Measurements from ENCODE around the gene GRAP. TPM values are rescaled to one million over a fixed set of nuclear protein-coding genes. Genes with fewer than 3 reads are reported as not detected.

GRAP gene
- polyA plus RNA-seq, 1 experiment, result 0.06 TPM

- Histone ChIP-seq H3K4me3 (ENCODE audit: low read depth, low read length) (no peak overlapping the region), H3K27me3 (ENCODE audit: control insufficient read depth, insufficient read depth, low read length) (no peaks in the 10 kb centered on the region), H3K36me3 (ENCODE audit: control insufficient read depth, insufficient read depth, low read length) (peaks cover 16% of the 10 kb centered on the region)
- POLR2A ChIA-PET, result no interaction called here
- DNase-seq (ENCODE audit: low read depth), result no peak
- CTCF ChIA-PET, result interaction anchor here (1.1 kb wide), 1 partner anchor 11 kb away, joined by 4 read pairs; no protein-coding TSS in a partner anchor
- TF ChIP-seq CTCF (IDR thresholded peaks at IDR 0.05; ENCODE audit: insufficient read depth, low read depth, low read length), result no peak
Measured at GRCh38 chr17:18991531-18992315, 55.0 kb downstream of the GRAP start.

- ChIA-PET CTCF (no interaction called here), POLR2A (no interaction called here)
- Histone ChIP-seq H3K4me3 (ENCODE audit: low read depth, low read length) (no peak overlapping the region), H3K36me3 (ENCODE audit: control insufficient read depth, insufficient read depth, low read length) (peaks cover 21% of the 10 kb centered on the region), H3K27me3 (ENCODE audit: control insufficient read depth, insufficient read depth, low read length) (no peaks in the 10 kb centered on the region)
- no peak for TF ChIP-seq CTCF (IDR thresholded peaks at IDR 0.05; ENCODE audit: insufficient read depth, low read depth, low read length)
- no peak for DNase-seq (ENCODE audit: low read depth)
Measured at GRCh38 chr17:18990331-18990730, 56.4 kb downstream of the GRAP start.

- ChIA-PET POLR2A (no interaction called here), CTCF (interaction anchor here (1.1 kb wide), 1 partner anchor 12 kb away, joined by 3 read pairs; no protein-coding TSS in a partner anchor)
- H3K27me3 ChIP-seq (ENCODE audit: control insufficient read depth, insufficient read depth, low read length), result no peaks in the 10 kb centered on the region
- H3K36me3 ChIP-seq (ENCODE audit: control insufficient read depth, insufficient read depth, low read length), result peaks cover 25% of the 10 kb centered on the region
- no peak overlapping the region for H3K4me3 ChIP-seq (ENCODE audit: low read depth, low read length)
- DNase-seq (ENCODE audit: low read depth), result no peak
- no peak for TF ChIP-seq CTCF (IDR thresholded peaks at IDR 0.05; ENCODE audit: insufficient read depth, low read depth, low read length)
Measured at GRCh38 chr17:18988546-18989173, 58.1 kb downstream of the GRAP start.

GRCh38 chr17:18987862-18988545, 58.8 kb downstream of the GRAP start:
- CTCF ChIA-PET, result interaction anchor here (1.1 kb wide), 1 partner anchor 12 kb away, joined by 3 read pairs; no protein-coding TSS in a partner anchor
- no peak for TF ChIP-seq CTCF (IDR thresholded peaks at IDR 0.05; ENCODE audit: insufficient read depth, low read depth, low read length)
- Histone ChIP-seq H3K27me3 (ENCODE audit: control insufficient read depth, insufficient read depth, low read length) (no peaks in the 10 kb centered on the region), H3K4me3 (ENCODE audit: low read depth, low read length) (no peak overlapping the region), H3K36me3 (ENCODE audit: control insufficient read depth, insufficient read depth, low read length) (peaks cover 25% of the 10 kb centered on the region)
- POLR2A ChIA-PET, result no interaction called here
- DNase-seq (ENCODE audit: low read depth), result no peak

GRCh38 chr17:18987230-18987610, 59.5 kb downstream of the GRAP start:
- CTCF ChIA-PET, result no interaction called here
- POLR2A ChIA-PET, result no interaction called here
- H3K36me3 ChIP-seq (ENCODE audit: control insufficient read depth, insufficient read depth, low read length), result peaks cover 25% of the 10 kb centered on the region
- no peak for DNase-seq (ENCODE audit: low read depth)
- H3K4me3 ChIP-seq (ENCODE audit: low read depth, low read length), result no peak overlapping the region
- TF ChIP-seq CTCF (IDR thresholded peaks at IDR 0.05; ENCODE audit: insufficient read depth, low read depth, low read length), result no peak
- no peaks in the 10 kb centered on the region for H3K27me3 ChIP-seq (ENCODE audit: control insufficient read depth, insufficient read depth, low read length)
